ENCODE data around the gene NFIX.
"Not testable (repeated sequence)": the region's sequence is repeated elsewhere in the genome, so short reads cannot be mapped to it uniquely, and the experiment has no call there.

NFIX gene

DNA sequence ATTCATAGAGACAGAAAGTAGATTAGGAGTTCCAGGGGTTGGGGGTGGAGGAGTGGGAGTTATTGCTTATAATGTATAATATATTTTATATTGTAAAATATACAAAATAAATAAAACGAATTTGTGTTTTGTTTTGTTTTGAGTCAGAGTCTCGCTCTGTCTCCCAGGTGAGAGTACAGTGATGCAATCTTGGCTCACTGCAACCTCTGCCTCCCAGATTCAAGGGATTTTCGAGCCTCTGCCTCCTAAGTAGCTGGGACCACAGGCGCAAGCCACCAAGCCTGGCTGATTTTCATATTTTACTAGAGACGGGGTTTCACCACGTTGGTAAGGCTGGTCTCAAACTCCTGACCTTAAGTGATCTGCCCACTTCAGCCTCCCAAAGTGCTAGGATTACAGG, 35.8 kb upstream of the NFIX start:
- DNase-seq = no peak

DNA sequence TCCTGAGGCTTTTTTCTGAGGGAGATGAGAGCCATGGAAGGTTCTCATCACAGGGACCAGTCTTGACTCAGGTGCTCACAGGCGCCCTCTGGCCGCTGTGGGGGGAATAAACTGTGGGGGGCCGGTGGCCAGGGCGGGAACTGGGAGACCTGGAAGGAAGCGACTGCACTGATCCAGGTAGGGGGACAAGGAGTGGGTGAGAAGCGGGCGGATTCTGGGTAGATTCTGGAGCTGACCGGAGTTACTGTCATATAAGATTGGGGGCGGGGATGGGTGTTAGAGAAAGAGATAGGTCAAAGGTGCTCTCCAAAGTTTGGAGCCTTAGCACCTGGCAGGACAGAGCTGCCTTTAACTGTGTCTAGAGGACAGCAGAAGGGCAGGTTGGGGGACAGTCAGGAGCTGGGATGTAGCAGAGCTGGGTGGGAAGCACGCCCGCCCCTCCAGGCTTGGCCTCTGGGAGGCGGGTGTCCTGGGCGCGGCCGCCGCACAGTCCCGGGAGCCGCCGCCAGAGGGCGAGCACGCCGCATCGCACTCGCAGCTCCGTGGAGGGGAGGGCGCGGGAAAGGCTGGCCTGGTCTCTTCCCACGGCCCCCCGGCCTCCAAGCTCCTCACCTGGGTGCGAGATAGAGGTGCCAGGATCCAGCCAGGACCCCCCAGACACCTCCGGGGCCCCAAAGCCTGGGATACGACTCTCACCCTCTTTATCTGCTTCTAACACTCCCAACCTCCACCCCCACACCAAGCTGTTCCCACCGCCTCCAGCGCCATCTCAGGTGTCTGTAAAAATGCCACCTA, 30.1 kb upstream of the NFIX start:
- DNase-seq = peak; percentile 67

DNA sequence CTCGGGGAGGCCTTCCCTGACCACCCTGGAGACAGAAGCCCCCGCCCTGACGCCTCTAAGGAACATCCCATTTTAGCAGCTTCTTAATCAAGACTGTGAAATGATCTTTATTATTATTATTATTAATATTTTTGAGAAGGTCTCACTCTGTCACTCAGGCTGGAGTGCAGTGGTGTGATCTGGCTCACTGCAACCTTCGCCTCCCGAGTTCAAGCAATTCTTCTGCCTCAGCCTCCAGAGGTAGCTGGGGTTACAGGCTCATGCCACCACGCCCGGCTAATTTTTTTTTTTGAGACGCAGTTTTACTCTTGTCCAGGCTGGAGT, 29.5 kb upstream of the NFIX start:
- DNase-seq = no peak

DNA sequence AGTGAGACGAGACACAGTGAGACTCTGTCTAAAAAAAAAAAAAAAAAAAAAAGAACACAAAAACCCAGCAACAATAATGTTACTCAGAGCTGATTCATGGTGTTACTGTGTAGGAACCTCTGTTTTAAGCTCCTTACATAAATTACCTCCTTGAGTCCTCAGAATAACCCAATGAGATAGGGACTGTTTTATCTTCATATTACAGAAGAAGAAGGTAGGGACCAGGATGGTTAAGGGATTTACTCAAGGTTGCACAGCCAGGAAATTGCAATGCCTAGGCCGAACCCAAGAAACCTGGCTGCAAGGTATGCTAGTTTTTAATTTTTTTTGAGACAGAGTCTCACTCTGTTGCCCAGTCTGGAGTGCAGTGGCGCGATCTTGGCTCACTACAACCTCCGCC, 27.4 kb upstream of the NFIX start:
- no peak for DNase-seq

DNA sequence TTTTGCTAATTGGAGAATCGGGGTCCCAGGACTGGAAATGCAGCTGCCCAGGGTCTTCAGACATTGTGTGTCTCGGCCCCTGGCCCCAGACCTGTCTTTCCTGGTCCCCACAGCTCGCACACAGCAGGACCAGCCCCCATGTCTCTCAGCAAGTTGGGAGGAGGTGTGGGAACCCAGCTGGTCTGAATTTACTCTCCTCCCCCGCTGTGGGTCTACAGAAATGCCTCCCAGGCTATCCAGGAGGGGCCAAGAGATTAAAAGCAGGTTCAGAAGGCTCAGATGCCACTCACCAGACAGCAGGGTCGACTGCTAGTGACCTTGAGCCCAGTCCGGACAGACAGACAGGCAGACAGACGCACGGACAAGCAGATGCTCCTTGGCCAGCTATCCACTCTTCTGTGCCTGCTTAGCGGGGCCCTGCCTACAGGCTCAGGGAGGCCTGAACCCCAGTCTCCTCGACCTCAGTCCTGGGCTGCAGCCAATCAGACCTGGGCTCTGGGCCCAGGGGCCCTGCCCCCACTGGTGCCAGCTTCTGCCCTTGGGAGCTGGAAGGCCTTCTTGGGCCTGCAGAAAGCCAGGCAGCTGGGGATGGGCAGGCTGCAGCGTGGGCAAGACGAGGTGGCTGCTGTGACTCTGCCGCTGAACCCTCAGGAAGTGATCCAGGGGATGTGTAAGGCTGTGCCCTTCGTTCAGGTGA, 25.8 kb upstream of the NFIX start, which contains the start of gene DAND5:
Gene DAND5, plus strand, starts transcription at position 285 of the 697 bp plus-strand sequence. Its CDS starts 85 bp downstream, at position 370.
- no peak for DNase-seq

DNA sequence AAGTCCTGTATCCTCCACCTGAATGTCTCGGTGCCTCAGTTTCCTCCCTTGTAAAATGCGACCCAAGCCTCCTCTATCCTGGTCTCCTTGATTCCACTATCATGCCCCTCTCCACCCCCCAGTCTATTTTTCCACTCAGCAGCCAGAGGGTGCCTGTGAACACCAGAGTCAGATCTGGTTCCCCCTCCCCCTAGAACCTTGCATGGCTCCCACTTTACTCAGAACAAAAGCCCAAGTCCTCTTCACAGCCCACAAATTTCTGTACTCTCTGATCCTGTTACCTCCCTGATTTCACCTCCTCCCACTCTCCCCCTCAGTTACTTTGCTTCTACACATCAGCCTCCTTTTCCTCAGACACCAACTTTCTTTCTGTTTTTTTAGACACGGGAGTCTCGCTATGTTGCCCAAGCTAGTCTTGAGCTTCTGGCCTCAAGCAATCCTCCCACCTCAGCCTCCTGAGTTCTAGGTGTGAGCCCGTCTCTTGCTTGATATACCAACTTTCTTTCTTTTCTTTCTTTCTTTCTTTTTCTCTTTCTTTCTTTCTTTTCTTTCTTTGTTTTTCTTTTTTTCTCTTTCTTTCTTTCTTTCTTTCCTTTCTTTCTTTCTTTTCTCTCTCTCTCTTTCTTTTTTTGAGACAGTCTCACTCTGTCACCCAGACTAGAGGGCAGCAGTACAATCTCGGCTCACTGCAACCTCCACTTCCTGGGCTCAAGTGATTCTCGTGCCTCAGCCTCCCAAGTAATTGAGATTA, 25.0 kb upstream of the NFIX start:
- no peak for DNase-seq

DNA sequence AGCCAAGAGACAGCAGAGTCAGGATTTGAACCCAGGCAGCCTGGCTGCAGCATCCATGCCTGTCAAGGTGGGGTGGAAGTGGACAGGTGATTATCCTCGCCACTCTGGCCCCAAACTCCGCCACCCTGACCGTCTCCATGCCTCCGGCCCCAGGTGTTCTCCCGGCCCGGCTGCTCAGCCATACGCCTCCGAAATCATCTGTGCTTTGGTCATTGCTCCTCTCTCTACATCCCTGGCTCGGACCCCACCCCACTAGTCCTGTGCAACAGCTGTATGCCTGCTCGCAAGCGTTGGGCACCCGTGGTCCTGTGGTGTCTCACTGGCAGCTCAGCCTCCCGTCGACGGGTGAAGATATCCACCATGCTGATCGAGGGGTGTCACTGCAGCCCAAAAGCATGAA, 22.0 kb upstream of the NFIX start:
- no peak for DNase-seq

DNA sequence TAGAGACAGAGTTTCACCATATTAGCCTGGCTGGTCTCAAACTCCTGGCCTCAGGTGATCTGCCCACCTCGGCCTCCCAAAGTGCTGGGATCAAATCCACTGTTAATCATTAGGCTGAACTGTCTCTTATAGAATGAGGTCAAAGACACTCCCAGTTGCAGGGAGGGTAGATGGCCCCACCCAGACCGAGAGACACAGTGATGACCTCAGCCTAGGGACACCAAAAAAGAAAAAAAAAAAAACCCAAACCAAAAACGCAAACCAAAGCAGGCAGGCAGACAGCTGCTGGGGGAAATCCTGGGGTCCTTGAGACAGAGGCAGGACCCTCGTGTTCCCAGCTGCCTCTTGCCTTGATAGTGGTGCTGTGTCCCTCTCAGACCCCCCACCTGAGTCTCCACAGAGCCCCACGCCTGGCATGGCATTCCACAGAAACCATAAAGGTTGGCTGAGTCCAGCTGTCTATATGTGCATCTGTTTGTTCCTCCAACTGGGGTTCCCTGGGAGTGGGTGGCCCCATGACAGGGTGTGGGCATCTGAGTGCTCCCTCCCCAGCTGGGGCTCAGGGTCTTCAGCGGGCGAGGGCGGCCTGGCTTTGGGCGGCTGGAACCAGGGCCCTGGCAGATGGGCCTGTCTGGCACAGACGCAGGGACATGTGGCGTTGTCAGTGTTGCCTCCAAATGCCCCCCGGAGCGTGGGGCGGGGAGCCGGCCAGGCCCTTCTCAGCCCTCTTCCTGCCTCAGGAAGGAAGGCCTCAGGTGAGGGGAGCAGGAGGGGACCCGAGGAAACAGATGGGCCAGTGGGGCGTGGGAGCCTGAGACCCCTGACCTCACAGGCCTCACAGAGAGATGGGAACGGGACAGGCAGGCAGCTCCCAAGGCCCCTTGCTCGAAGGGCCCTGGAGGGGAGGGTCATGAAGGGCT, 20.7 kb upstream of the NFIX start:
- no peak for DNase-seq

DNA sequence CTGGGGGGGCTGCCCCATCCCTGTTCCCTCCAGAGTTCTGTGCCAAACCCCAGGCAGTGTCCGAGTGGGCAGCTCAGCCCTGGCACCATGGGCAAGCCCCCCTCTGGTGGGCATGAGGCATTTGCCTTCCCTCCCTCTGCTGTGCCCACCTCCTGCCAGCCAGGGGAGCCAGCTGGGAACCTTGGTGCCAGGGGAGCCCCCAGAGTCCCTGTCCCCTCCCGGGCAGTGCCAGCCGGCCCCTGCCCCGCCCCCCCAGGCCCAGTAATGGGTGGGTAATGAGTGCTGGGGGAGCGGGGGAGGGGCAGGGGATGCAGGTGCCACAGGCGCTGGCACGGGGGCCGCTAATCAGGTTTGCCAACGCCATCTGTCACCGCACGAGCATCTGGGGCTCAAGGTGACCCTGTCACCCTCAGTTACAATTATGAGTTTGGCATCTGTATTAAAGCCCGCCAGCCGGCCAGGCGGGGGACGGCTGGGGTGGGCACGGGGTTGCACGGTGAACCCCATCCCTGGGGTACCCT, 20.0 kb upstream of the NFIX start:
- no peak for DNase-seq

DNA sequence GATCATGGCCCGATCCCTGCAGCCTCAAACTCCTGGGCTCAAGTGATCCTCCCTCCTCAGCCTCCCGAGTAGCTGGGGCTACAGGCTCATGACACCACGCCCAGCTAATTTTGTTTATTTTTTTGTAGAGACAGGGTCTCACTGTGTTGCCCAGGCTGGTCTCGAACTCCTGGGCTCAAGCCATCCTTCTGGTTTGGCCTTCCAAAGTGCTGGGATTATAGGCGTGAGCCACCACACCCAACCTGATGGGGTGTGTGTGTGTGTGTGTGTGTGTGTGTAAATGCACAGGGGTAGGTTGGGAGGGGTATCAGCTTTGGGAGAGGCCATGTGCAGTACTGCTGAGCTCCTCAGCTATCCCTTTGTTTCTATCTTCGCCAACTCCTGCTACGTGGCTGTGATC, 19.2 kb upstream of the NFIX start:
- DNase-seq = not testable (repeated sequence)

DNA sequence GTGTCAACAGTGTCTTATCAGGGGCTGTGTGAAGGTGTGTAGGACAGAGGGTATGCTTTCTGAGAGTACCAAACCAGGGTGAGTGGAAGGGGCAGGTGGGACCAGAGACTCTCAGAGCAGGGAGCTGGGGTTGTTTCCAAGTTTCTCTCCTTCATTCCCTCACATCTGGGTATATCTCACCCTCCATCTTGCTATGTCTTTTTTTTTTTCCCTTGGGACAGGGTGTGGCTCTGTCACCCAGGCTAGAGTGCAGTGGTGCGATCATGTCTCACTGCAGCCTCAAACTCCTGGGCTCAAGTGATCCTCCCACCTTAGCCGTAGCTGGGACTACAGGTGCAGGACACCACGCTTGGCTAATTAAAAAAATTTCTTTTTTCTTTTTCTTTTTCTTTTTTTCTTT, 15.3 kb upstream of the NFIX start:
- no peak for DNase-seq

DNA sequence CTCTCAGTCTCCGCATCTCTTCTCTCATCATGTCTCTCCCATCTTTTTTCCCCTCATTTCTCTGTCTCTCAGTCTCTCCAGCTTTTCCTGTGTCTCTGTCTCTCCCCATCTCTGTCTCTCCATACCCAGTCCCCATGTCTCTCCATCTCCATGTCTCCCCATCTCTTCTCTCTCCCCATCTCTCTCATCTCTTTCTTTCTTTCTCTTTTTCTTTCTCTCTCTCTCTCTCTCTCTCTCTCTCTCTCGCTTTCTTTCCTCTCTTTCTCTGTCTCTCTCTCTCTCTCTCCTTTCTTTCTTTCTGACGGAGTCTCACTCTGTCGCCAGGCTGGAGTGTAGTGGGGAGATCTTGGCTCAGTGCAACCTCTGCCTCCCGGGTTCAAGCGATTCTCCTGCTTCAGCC, 12.6 kb upstream of the NFIX start:
- no peak for DNase-seq

DNA sequence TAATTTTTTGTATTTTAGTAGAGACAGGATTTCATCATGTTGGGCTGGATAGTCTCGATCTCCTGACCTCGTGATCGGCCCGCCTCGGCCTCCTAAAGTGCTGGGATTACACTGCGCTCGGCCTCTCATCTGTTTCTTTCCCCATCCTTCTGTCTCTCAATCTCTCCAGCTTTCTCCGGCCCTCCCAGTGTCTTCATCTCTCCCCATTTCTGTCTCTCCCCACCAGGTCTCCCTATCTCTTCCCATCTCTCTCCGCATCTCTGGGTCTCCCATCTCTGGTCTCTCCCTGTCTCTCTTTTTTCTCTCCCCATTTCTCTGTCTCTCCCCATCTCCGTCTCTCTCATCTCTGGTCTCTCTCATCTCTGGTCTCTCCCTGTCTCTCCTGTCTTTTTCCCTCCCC, 12.2 kb upstream of the NFIX start:
- no peak for DNase-seq

DNA sequence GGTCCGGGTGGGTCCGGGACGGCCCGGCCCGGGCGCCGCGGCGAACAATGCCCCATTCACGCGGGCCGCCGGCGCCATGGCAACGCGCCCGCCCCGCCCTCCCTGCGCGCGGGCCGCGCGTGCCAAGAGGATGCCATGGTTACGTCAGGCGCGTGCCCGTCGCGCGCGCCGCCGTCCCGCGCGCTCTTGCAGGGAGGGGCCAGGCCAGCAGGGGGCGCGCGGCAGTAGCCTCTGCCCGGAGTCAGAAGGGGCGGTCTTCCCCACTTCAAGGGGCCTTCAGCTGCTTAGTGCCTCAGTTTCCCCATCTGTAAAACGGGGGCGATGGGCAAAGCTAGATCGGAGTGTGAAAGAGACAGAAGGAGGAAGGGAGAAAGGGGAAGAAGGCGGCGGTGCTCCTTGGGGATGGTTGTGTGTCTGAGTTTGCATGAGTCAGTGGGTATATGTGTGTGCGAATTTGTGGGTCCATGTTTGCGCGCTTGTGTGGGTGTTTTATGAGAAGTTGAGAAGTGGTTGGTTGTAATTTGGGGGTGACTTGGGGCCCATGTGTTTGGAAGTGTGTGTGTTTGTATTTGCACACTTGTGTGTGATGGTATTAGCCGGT, 11.6 kb upstream of the NFIX start:
- peak; percentile 71 for DNase-seq

DNA sequence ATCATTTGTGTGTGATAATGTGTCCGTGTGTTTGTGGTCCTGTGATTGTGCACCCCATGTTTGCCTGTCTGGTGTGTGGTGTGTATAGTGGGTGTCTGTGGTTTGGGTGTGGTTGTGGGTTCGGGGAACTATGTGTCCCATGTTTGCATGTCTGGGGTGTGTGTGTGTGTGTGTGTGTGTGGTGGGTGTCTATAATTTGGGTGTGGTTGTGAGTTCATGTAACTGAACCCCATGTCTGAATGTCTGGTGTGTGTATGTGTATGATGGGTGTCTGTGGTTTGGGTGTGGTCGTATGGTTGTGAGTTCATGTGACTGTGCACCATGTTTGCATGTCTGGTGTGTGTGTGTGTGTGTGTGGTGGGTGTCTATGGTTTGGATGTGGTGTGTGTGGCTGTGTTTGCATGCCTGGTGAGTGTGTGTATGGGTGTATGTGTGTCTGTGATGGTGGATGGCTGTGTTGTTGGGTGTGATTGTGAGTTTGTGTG, 11.1 kb upstream of the NFIX start:
- no peak for DNase-seq

DNA sequence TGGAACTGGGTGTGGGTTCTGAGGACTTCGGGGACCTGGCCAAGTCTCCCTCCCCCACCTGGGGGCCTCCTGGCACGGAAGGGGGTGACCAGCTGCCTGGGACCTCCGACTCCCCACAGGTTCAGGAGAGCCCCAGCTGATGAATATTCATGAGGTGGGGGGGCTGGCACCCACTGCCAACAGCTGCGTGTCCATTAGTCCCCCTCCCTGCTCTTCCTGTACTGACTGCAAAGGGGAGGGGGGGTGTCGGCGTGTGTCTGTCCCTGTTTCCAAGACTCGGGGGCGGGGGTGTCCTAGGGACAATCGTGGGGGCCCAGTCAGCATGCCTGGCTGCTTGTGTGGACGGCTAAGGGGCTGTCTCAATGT, 10.6 kb upstream of the NFIX start:
- DNase-seq = no peak

DNA sequence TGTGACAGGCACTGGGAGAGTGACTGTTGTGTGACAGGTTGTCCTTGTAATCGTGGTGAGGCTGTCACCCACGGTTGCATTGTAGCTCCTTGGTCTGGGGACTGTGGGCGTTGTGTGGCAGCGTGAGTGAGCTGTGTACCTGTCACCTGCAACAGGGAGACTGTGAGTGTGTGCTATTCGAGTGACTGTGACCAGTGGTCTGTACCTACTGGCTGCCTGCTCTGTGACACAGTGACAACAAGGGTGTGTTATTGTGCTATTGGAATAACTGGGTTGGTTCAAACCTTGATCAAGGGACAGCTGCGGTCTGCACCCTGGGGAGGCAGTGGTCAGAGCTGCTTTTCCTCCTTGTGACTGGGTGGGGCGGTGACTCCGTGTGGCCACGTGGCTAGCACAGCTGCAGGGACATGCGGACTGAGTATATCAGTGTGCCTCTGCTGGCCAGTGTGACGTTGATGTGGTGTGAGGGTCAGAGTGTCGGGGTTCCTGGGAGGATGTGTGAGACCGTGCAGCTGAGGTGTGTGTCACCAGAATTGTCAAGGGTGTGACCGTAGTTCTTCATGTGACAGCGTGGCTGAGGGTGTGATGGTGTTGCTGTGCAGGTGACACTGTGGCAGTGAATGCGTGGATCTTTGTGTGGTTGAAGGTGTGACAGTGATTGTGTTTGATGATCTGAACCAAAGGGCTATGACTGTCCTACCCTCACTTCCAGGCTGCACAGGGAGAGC, 10.1 kb upstream of the NFIX start:
- no peak for DNase-seq

DNA sequence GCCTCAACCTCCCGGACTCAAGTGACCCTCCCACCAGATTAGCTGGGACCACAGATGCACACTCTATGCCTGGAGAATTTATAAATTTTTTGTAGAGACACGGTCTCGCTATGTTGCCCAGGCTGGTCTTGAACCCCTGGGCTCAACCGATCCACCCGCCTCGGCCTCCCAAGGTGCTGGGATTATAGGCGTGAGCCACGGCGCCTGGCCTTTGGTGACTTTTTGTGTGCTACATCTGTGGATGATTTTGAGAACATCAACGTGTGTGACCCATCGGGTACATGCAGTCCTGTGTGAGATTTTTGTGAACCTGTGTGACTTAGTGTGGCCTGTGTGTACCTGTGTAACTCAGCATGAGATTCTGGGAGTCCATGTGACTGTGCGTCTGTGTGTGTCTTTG, 8.5 kb upstream of the NFIX start:
- DNase-seq = no peak

DNA sequence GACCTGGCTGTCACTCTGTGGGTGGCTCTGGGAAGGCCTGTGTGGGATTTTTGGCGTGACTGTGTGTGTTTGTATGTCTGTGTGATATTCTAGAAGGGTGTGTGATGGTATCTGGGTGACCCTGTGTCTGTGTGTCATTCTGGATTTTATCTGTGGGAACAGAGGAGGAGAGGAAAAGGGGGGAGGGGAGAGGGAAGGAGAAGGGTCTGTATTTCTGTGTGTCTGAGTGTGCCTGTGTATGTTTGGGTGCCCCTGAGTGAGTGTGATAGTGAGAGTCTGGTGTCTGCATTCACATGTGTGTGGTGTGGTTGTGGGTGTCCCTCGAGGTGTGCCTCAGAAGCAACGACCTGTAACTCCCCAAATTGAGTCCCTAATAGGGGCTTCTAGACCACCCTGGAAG, 8.1 kb upstream of the NFIX start:
- DNase-seq = no peak

DNA sequence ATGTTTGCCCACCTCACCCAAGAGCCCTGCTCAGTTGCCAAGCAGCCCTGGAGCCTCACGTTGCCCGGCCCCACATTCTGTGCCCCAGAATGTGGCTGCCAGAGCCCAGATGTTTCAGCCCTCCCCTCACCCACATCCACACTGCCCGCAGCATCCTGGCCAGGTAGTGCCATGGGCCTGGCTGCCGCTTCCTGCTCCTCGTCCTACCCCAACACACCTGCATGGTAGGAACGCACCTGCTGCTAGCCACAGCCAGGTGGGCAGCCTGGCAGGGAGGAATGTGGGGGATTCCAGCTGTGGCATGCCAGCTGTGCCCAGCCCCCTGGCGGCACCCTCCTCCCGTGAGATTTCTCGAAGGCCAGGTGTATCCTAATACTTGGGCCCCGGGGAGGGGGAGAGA, 7.5 kb upstream of the NFIX start:
- DNase-seq = no peak

DNA sequence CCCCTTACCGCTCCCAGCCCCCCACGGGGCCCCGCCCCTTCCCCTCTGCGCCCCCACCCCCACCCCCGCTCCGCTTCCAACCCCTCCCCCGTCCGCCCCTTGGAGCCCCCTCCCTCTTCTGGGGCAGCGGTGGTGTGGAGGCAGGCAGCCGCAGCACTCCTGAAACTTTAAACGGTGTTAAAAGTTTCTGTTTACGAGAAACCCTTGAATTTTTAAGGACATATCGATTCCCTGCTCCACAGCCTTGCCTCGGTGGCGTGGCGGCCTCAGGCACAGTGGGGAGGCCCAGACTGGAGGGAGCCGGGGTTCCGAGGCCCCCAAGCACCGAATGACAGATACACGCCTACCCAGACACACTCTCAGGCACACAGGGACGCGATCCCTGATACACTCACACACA, 4.8 kb upstream of the NFIX start:
- no peak for DNase-seq

Measured in effector CD8-positive, alpha-beta T cell (primary cell).